A549 (cell line): ENCODE results near the gene LENG8. TPM values are rescaled to one million over a fixed set of nuclear protein-coding genes. Genes with fewer than 3 reads are reported as not detected.

Experiments used
- ATAC-seq, 2 experiments: fragments of 200-7000 bp in 1 of 2; fragments of >200 bp in 1 of 2; cut with Nextera tagmentation in 1 of 2; cut with Tn5 transposase in 1 of 2; 3 replicates each; pipeline versions ENCODE4 v1.8.0 to v1.9.1; 2018 to 2020; ENCODE audit warnings: mild to moderate bottlenecking in 1 of 2, moderate library complexity in 1 of 2
- CTCF ChIA-PET: fragments of 300-600 bp; sonication (Branson Sonifier 250); formaldehyde crosslinking; extraction: SDS; loops from one replicate; lab custom pipeline; 2021; ENCODE audit warnings: antibody characterized with exemption, inconsistent platforms; lab: Yijun Ruan, JAX
- POLR2A ChIA-PET: fragments of 350-600 bp; formaldehyde crosslinking; extraction: SDS; loops from one replicate; lab custom pipeline; 2021; ENCODE audit warnings: antibody characterized with exemption, inconsistent platforms; lab: Yijun Ruan, JAX
- DNase-seq, 2 experiments: peaks; one replicate each; pipeline versions ENCODE4 v3.0.0 to v3.0.0-alpha.2; 2011 to 2016; ENCODE audit warnings: low read depth in 1 of 2, low spot score in 1 of 2
- FAIRE-seq: peaks from 2 replicates; lab custom pipeline; 2011; peaks lifted over from hg19 to GRCh38; lab: Jason Lieb, UNC
- H3K27ac ChIP-seq, 2 experiments: fragments of >200 bp; sonication (Bioruptor Twin); formaldehyde crosslinking; 3 replicates each; pipeline ENCODE4 v1.5.1; 2016 to 2017
- H3K4me1 ChIP-seq: fragments of >200 bp; sonication (Bioruptor Twin); formaldehyde crosslinking; 3 replicates; pipeline ENCODE4 v1.6.1; 2016
- H3K4me2 ChIP-seq: fragments of >200 bp; sonication (Bioruptor Twin); formaldehyde crosslinking; 3 replicates; pipeline ENCODE4 v1.6.1; 2016
- H3K4me3 ChIP-seq: fragments of >200 bp; sonication (Bioruptor Twin); formaldehyde crosslinking; 3 replicates; pipeline ENCODE4 v1.5.1; 2016
- H3K9me3 ChIP-seq: fragments of >200 bp; sonication (Bioruptor Twin); formaldehyde crosslinking; 3 replicates; pipeline ENCODE4 v1.6.1; 2016
- BCL3 ChIP-seq: fragments of >200 bp; sonication (Bioruptor Twin); formaldehyde crosslinking; IDR thresholded peaks from 3 replicates; pipeline ENCODE4 v1.6.1; 2016
- CEBPB ChIP-seq, 2 experiments: fragments of >200 bp in 1 of 2; sonication (Bioruptor Twin) in 1 of 2; formaldehyde crosslinking in 1 of 2; IDR thresholded peaks; 2 replicates each; pipeline ENCODE4 v1.6.1; 2012 to 2016
- CTCF ChIP-seq: fragments of >200 bp; sonication (Bioruptor Twin); formaldehyde crosslinking; IDR thresholded peaks from 3 replicates; pipeline ENCODE4 v1.5.1; 2016
- E2F6 ChIP-seq: IDR thresholded peaks from 2 replicates; pipeline ENCODE4 v1.6.1; 2012; ENCODE audit warnings: low read depth, borderline replicate concordance
- ELK1 ChIP-seq: fragments of 150-350 bp; IDR thresholded peaks from 2 replicates; pipeline ENCODE4 v1.6.1; 2014; ENCODE audit warnings: low read depth, mild to moderate bottlenecking, low read length
- EP300 ChIP-seq, 2 experiments: fragments of >200 bp; sonication (Bioruptor Twin); formaldehyde crosslinking; IDR thresholded peaks; 2 replicates in 1 of 2; 3 replicates in 1 of 2; pipeline ENCODE4 v1.6.1; 2016 to 2017
- ESRRA ChIP-seq: fragments of 150-350 bp; IDR thresholded peaks from 2 replicates; pipeline ENCODE4 v1.6.1; 2014; ENCODE audit warnings: mild to moderate bottlenecking, low read length, borderline replicate concordance
- FOSL2 ChIP-seq, 2 experiments: fragments of 450-650 bp in 1 of 2; fragments of >200 bp in 1 of 2; sonication (Bioruptor Twin) in 1 of 2; formaldehyde crosslinking; IDR thresholded peaks; 2 replicates each; pipeline versions ENCODE4 v1.5.0 to v1.6.1; 2016 to 2020; ENCODE audit warnings: mild to moderate bottlenecking in 1 of 2, moderate library complexity in 1 of 2
- GATA3 ChIP-seq: IDR thresholded peaks from 2 replicates; pipeline ENCODE4 v1.6.1; 2012; ENCODE audit warnings: borderline replicate concordance
- HDAC2 ChIP-seq: fragments of 200-600 bp; sonication (generic); IDR thresholded peaks from 2 replicates; pipeline ENCODE4 v1.6.1; 2016
- HEYL ChIP-seq: fragments of 250-450 bp; sonication (Bioruptor Pico); IDR thresholded peaks from 2 replicates; pipeline ENCODE4 v1.8.0; 2021; ENCODE audit warnings: mild to moderate bottlenecking, moderate library complexity
- HMGXB4 ChIP-seq: fragments of 250-450 bp; sonication (Bioruptor Pico); IDR thresholded peaks from 2 replicates; pipeline ENCODE4 v1.5.0; 2021; ENCODE audit warnings: mild to moderate bottlenecking, moderate library complexity, borderline replicate concordance
- HOXA7 ChIP-seq: fragments of 250-450 bp; sonication (Bioruptor Pico); IDR thresholded peaks from 2 replicates; pipeline ENCODE4 v1.5.0; 2020; ENCODE audit warnings: mild to moderate bottlenecking, moderate library complexity
- KDM1A ChIP-seq: fragments of 200-600 bp; sonication (generic); IDR thresholded peaks from 2 replicates; pipeline ENCODE4 v1.6.1; 2016; ENCODE audit warnings: low read depth, mild to moderate bottlenecking
- KDM5A ChIP-seq: fragments of 200-600 bp; sonication (generic); IDR thresholded peaks from 2 replicates; pipeline ENCODE4 v1.6.1; 2016; ENCODE audit warnings: antibody characterized with exemption, mild to moderate bottlenecking
- MYC ChIP-seq: IDR thresholded peaks from 2 replicates; pipeline ENCODE4 v1.6.1; 2012; ENCODE audit warnings: mild to moderate bottlenecking, inconsistent platforms, low read length, improper control_type of control experiment, borderline replicate concordance
- PHF8 ChIP-seq: fragments of 200-600 bp; sonication (generic); IDR thresholded peaks from 2 replicates; pipeline ENCODE4 v1.6.1; 2016; ENCODE audit warnings: low read depth, mild to moderate bottlenecking, antibody characterized with exemption, moderate library complexity, borderline replicate concordance
- RCOR1 ChIP-seq: fragments of 150-350 bp; IDR thresholded peaks from 2 replicates; pipeline ENCODE4 v1.6.1; 2014; ENCODE audit warnings: antibody characterized with exemption, low read length, low read depth
- REST ChIP-seq: fragments of 200-600 bp; sonication (generic); IDR thresholded peaks from 2 replicates; pipeline ENCODE4 v1.6.1; 2016; ENCODE audit warnings: antibody characterized with exemption, mild to moderate bottlenecking, moderate library complexity
- RFX5 ChIP-seq: fragments of 450-650 bp; IDR thresholded peaks from 2 replicates; pipeline ENCODE4 v1.7.1; 2014; ENCODE audit warnings: antibody characterized with exemption, mild to moderate bottlenecking, moderate library complexity
- SMC3 ChIP-seq: fragments of >200 bp; sonication (Bioruptor Twin); formaldehyde crosslinking; IDR thresholded peaks from 3 replicates; pipeline ENCODE4 v1.6.1; 2018; ENCODE audit warnings: inconsistent platforms
- SREBF2 ChIP-seq: fragments of 450-650 bp; IDR thresholded peaks from 2 replicates; pipeline ENCODE4 v1.6.1; 2014; ENCODE audit warnings: mild to moderate bottlenecking, moderate library complexity
- ZC3H11A ChIP-seq: fragments of 450-650 bp; IDR thresholded peaks from 2 replicates; pipeline ENCODE4 v1.6.1; 2014; ENCODE audit warnings: antibody characterized with exemption, mild to moderate bottlenecking
- ZFP36 ChIP-seq: fragments of 450-650 bp; IDR thresholded peaks from 2 replicates; pipeline ENCODE4 v1.6.1; 2014; ENCODE audit warnings: borderline replicate concordance; ENCODE audit not compliant: partially characterized antibody
- ZSCAN20 ChIP-seq: fragments of 250-450 bp; sonication (Bioruptor Pico); IDR thresholded peaks from 2 replicates; pipeline ENCODE4 v1.8.0; 2022; ENCODE audit warnings: mild to moderate bottlenecking, moderate library complexity
- WGBS: methylation state at CpG from one replicate; pipeline ENCODE4 v1.1.6; 2017; ENCODE audit errors: missing lambda C conversion rate; 5-methylcytosine and 5-hydroxymethylcytosine counted together
- polyA plus RNA-seq, 4 experiments: library from polyadenylated mRNA; depleted of rRNA in 3 of 4; stranded (reverse); fragments of >200 nt; fragmentation: RNase III in 1 of 4; extraction: RNeasy Plus Mini Kit Qiagen cat#74134 plus additional on column Dnase treatment in 1 of 4; gene quantifications; 2 replicates in 3 of 4; 3 replicates in 1 of 4; pipeline ENCODE4 v1.2.3, GENCODE V29; 2011 to 2017

LENG8 gene
- polyA plus RNA-seq, 2 of the 4 experiments (the other 2 are of a cell fraction): 30.6 to 140 TPM

GRCh38 chr19:54475706-54476105 lies 26.7 kb downstream of the LENG8 start:
- CTCF ChIA-PET: no interaction called here

GRCh38 chr19:54477650-54478049 lies 28.7 kb downstream of the LENG8 start:
- ChIA-PET POLR2A (no interaction called here), CTCF (interaction anchor here (1.1 to 5.9 kb wide), 8 partner anchors 8 to 200 kb away, joined by 3 to 51 read pairs (median 6); no protein-coding TSS in a partner anchor)
- Histone ChIP-seq H3K9me3 (no peaks in the 10 kb centered on the region), H3K4me3 (no peak overlapping the region), H3K27ac (no peak overlapping the region), H3K4me2 (no peak overlapping the region), H3K4me1 (peaks cover 6% of the 10 kb centered on the region; the same call in 1 of the 3 replicates)
- ATAC-seq (peak; percentile 79), DNase-seq (no peak), FAIRE-seq (no peak)
- 56% methylated on average over 3 of the region's 3 CpGs for WGBS
- TF ChIP-seq SMC3 (no peak), ELK1 (no peak), HMGXB4 (CRISPR knock-in tag) (no peak), ZFP36 (no peak), MYC (no peak), BCL3 (no peak), RCOR1 (no peak), SREBF2 (no peak), ESRRA (no peak), CTCF (no peak), KDM5A (no peak), REST (no peak), KDM1A (no peak), HEYL (CRISPR knock-in tag) (no peak), FOSL2 (IDR thresholded peaks at IDR 0.05) (no peak), FOSL2 (CRISPR knock-in tag; IDR thresholded peaks at IDR 0.05) (no peak), HOXA7 (CRISPR knock-in tag) (no peak)

More at GRCh38 chr19:54475706-54476105, 26.7 kb downstream of the LENG8 start:
- Histone ChIP-seq H3K4me3 (no peak overlapping the region), H3K4me2 (no peak overlapping the region), H3K4me1 (peaks cover 6% of the 10 kb centered on the region; the same call in 1 of the 3 replicates), H3K27ac (no peak overlapping the region), H3K9me3 (no peaks in the 10 kb centered on the region)
- DNase-seq: no peak
- WGBS: 63% methylated on average over 11 of the region's 11 CpGs
- ATAC-seq: no peak
- FAIRE-seq: no peak
- POLR2A ChIA-PET: no interaction called here
- TF ChIP-seq GATA3 (no peak), E2F6 (no peak), KDM5A (no peak), PHF8 (no peak), ZSCAN20 (CRISPR knock-in tag) (no peak), SMC3 (no peak), HDAC2 (no peak), EP300 (IDR thresholded peaks at IDR 0.05) (no peak), CEBPB (IDR thresholded peaks at IDR 0.05) (no peak), ZC3H11A (no peak), BCL3 (no peak), RFX5 (no peak), HEYL (CRISPR knock-in tag) (no peak)
